Measurements from ENCODE around the gene VPS36. TPM values are rescaled to one million over a fixed set of nuclear protein-coding genes. Genes with fewer than 3 reads are reported as not detected.

VPS36 gene
- total RNA-seq, 1 donor from 2014 or later = 55.2 TPM

DNA sequence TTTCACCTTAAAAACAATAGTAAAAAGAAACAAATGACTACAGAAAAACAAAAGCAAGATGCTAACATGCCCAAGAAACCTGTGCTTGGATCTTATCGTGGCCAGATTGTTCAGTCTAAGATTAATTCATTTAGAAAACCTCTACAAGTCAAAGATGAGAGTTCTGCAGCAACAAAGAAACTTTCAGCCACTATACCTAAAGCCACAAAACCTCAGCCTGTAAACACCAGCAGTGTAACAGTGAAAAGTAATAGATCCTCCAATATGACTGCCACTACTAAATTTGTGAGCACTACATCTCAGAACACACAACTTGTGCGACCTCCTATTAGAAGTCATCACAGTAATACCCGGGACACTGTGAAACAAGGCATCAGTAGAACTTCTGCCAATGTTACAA lies 10.8 kb upstream of the VPS36 start:
- TF ChIP-seq, protein P1, sequence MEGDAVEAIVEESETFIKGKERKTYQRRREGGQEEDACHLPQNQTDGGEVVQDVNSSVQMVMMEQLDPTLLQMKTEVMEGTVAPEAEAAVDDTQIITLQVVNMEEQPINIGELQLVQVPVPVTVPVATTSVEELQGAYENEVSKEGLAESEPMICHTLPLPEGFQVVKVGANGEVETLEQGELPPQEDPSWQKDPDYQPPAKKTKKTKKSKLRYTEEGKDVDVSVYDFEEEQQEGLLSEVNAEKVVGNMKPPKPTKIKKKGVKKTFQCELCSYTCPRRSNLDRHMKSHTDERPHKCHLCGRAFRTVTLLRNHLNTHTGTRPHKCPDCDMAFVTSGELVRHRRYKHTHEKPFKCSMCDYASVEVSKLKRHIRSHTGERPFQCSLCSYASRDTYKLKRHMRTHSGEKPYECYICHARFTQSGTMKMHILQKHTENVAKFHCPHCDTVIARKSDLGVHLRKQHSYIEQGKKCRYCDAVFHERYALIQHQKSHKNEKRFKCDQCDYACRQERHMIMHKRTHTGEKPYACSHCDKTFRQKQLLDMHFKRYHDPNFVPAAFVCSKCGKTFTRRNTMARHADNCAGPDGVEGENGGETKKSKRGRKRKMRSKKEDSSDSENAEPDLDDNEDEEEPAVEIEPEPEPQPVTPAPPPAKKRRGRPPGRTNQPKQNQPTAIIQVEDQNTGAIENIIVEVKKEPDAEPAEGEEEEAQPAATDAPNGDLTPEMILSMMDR (IDR thresholded peaks at IDR 0.05; ENCODE audit: unreplicated experiment) = no peak
- Mint-ChIP-seq H3K27me3 (ENCODE audit: low read depth) (no peaks in the 10 kb centered on the region), H3K9me3 (no peaks in the 10 kb centered on the region), H3K36me3 (peaks cover 35% of the 10 kb centered on the region), H3K27ac (no peak overlapping the region), H3K4me1 (peaks cover 18% of the 10 kb centered on the region), H3K4me3 (no peak overlapping the region)
- no peak for DNase-seq (ENCODE audit: low spot score in 2 of 2, unreplicated experiment in 2 of 2)

DNA sequence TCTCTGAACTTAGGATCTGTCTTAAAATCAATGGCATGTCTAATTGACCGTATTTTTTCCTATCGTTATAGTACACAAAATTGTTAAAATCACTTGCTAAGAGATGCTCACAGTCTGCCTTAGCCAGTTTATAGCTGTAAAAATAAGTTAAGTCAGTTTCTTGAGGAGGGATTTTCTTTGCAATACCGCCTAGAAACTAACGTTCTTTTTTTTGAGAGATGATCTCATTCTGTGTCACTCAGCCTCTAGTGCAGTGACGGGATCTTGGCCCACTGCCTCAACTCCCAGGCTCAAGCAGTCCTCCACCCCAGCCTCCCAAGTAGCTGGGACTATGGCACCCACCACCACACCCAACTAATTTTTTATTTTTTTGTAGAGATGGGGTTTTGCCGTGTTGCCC lies 9.2 kb upstream of the VPS36 start:
- TF ChIP-seq, protein P1 (IDR thresholded peaks at IDR 0.05; ENCODE audit: unreplicated experiment) = no peak

DNA sequence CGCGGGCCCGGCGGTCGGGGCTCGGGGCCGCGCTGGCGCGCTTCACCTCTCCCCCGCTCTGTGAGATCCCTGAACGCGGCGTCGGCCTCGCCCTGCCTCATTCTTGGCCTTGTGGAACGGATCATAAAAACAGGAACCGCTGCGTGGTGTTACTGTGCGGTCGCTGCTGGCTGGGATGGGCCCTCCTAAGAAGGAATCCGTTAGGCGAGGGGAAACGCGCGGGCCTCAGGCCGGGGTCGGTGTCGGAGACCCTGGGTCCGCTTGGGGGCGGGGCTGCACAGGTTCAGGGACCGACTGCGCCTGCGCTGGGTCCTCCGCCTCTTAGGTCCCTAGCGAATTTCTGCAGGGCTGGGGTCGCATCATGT lies 5.2 kb upstream of the VPS36 start:
- Mint-ChIP-seq H3K27ac (peak overlapping the region; percentile 76), H3K36me3 (peaks cover 4% of the 10 kb centered on the region), H3K4me1 (peaks cover 34% of the 10 kb centered on the region), H3K9me3 (no peaks in the 10 kb centered on the region), H3K4me3 (peak overlapping the region; percentile 95), H3K27me3 (ENCODE audit: low read depth) (no peaks in the 10 kb centered on the region)
- DNase-seq (ENCODE audit: low spot score in 2 of 2, unreplicated experiment in 2 of 2) = peak; percentile 76 to 85
- TF ChIP-seq, protein P1 (IDR thresholded peaks at IDR 0.05; ENCODE audit: unreplicated experiment) = no peak

More for the DNA sequence above, 9.2 kb upstream of the VPS36 start:
- H3K4me3 Mint-ChIP-seq = no peak overlapping the region
- no peak for DNase-seq (ENCODE audit: low spot score in 2 of 2, unreplicated experiment in 2 of 2)
- H3K9me3 Mint-ChIP-seq = no peaks in the 10 kb centered on the region
- peaks cover 24% of the 10 kb centered on the region for H3K4me1 Mint-ChIP-seq
- no peaks in the 10 kb centered on the region for H3K27me3 Mint-ChIP-seq (ENCODE audit: low read depth)
- H3K36me3 Mint-ChIP-seq = peaks cover 24% of the 10 kb centered on the region
- no peak overlapping the region for H3K27ac Mint-ChIP-seq

DNA sequence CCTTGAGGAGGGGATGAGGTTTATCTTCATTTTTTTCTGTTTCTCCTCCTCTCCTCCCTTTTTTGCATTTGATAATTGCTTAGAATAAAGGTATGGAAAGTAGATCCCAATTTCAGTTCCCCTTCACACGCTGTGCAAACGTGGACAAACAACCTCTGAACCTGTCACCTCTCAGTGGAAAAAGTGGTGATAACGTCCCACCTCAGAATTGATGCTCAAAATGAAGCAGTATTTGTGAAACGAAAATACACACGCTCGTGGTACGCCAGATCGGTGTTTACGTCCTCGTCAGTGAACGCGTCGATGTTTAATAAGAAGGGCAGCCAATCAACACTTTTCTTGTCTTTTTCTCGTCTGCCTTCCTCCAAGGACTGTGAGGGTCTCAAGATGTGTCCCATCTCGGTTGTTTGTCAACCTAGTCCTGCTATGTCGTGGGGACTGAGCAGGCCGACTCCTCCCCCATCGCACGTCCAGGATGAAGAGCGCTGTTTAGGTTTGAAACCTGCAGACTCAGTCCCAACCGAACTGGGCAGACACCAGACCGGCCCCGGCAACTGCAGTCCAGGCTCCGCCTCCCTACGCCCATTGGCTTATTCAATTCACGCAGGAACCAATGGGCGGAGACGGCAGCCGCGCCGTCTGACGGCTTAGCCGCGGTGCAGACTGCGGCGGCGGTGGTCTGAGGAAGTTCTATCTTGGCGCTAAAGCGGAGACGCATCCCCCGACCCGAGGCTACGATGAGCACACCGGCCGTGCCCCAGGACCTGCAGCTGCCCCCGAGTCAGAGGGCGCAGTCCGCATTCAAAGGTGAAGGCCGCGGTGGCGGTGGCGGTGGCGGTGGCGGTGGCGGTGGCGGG lies 4.6 kb upstream of the VPS36 start, which contains the start of gene CKAP2:
Gene CKAP2, plus strand, starts transcription at position 659 of the 857 bp plus-strand sequence. Its CDS starts 79 bp downstream, at position 738.
- Mint-ChIP-seq H3K9me3 (no peaks in the 10 kb centered on the region), H3K36me3 (peaks cover 3% of the 10 kb centered on the region), H3K4me3 (peak within 1 kb of the TSS; percentile 95), H3K27me3 (ENCODE audit: low read depth) (no peaks in the 10 kb centered on the region), H3K27ac (peak within 1 kb of the TSS; percentile 98), H3K4me1 (peaks cover 34% of the 10 kb centered on the region)
- DNase-seq (ENCODE audit: low spot score in 2 of 2, unreplicated experiment in 2 of 2) = peak; percentile 88 to 93
- TF ChIP-seq, protein P1 (IDR thresholded peaks at IDR 0.05; ENCODE audit: unreplicated experiment) = no peak

DNA sequence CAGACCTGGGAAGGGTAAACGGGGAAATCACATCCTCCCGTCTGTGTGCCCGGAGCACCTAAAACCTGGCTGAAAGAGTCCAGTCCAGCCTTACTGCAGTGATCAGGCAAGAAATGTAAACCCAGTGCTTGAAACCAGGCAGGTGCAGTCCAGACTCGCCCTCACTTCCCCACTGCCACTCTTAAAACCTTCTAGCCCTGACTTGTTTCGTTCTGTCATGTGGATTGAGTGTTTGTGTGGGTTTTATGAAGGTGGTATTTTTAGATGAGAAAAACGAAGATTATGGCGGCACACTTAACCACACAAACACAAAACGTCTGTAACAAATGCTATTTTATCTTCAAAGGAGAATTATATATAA lies 4.0 kb upstream of the VPS36 start:
- Mint-ChIP-seq H3K36me3 (peaks cover 3% of the 10 kb centered on the region), H3K9me3 (no peaks in the 10 kb centered on the region), H3K27ac (peak overlapping the region; percentile 98), H3K27me3 (ENCODE audit: low read depth) (no peaks in the 10 kb centered on the region), H3K4me1 (peaks cover 38% of the 10 kb centered on the region), H3K4me3 (peak overlapping the region; percentile 95)
- TF ChIP-seq, protein P1 (IDR thresholded peaks at IDR 0.05; ENCODE audit: unreplicated experiment) = no peak
- DNase-seq (ENCODE audit: low spot score in 2 of 2, unreplicated experiment in 2 of 2) = no peak

Measured in mesothelial cell of epicardium (in vitro differentiated cells).